Fibroblast of the aortic adventitia (primary cell): Measurements from ENCODE around the gene BRK1. TPM values are rescaled to one million over a fixed set of nuclear protein-coding genes. Genes with fewer than 3 reads are reported as not detected.
A peak's percentile ranks its signal among the peaks of the same experiment; 100 is the strongest.
"Not testable (repeated sequence)": the region's sequence is repeated elsewhere in the genome, so short reads cannot be mapped to it uniquely, and the experiment has no call there.

Source experiments
- DNase-seq: peaks from one replicate; pipeline ENCODE4 v3.0.0-alpha.2; 2010; ENCODE audit warnings: low read depth
- H3K4me3 ChIP-seq: 2 replicates; pipeline ENCODE4 v1.5.1; 2011; ENCODE audit warnings: low read depth, mild to moderate bottlenecking, control low read depth, low read length, moderate library complexity
- total RNA-seq: library from RNA; depleted of rRNA; stranded (reverse); fragments of >200 nt; gene quantifications from 2 replicates; pipeline ENCODE4 v1.2.3, GENCODE V29; 2012; ENCODE audit warnings: low replicate concordance
- TF ChIP-seq, protein P1 (sequence below): IDR thresholded peaks from 2 replicates; pipeline ENCODE4 v1.5.1; 2011; ENCODE audit warnings: mild to moderate bottlenecking, low read length, control low read depth, inconsistent platforms; ENCODE audit not compliant: insufficient read depth

Gene BRK1
- total RNA-seq, 1 donor: 172 TPM

DNA sequence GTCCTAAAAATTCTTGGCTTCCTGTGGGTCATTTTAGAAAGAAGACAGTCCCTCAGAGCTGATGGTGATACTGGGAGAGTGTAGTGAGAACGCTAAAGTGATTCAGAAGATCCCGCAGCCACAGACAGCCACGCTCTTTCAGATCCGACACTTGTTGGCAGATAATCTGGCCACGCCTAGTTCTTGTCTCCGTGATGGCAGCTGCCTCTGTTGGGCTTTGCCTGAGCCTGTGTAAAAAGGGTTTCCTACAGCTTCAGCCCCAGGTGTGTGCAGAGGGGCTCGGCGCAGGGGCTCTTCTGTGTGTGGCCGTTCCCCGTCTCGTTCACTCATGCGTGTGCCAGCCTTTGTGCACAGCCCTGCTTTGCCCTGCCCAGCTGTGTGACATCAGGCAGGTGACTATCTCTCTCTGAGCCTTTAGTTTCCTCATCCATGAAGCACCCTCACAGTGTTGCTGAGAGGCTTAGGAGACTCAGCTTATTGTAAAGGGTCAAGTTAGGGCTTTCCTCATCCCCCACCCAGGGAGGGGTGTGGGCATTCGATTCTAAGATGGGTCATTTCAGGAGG lies 55.5 kb downstream of the BRK1 start:
- no peak overlapping the region for H3K4me3 ChIP-seq
- no peak for DNase-seq
- TF ChIP-seq, protein P1, sequence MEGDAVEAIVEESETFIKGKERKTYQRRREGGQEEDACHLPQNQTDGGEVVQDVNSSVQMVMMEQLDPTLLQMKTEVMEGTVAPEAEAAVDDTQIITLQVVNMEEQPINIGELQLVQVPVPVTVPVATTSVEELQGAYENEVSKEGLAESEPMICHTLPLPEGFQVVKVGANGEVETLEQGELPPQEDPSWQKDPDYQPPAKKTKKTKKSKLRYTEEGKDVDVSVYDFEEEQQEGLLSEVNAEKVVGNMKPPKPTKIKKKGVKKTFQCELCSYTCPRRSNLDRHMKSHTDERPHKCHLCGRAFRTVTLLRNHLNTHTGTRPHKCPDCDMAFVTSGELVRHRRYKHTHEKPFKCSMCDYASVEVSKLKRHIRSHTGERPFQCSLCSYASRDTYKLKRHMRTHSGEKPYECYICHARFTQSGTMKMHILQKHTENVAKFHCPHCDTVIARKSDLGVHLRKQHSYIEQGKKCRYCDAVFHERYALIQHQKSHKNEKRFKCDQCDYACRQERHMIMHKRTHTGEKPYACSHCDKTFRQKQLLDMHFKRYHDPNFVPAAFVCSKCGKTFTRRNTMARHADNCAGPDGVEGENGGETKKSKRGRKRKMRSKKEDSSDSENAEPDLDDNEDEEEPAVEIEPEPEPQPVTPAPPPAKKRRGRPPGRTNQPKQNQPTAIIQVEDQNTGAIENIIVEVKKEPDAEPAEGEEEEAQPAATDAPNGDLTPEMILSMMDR: no peak

DNA sequence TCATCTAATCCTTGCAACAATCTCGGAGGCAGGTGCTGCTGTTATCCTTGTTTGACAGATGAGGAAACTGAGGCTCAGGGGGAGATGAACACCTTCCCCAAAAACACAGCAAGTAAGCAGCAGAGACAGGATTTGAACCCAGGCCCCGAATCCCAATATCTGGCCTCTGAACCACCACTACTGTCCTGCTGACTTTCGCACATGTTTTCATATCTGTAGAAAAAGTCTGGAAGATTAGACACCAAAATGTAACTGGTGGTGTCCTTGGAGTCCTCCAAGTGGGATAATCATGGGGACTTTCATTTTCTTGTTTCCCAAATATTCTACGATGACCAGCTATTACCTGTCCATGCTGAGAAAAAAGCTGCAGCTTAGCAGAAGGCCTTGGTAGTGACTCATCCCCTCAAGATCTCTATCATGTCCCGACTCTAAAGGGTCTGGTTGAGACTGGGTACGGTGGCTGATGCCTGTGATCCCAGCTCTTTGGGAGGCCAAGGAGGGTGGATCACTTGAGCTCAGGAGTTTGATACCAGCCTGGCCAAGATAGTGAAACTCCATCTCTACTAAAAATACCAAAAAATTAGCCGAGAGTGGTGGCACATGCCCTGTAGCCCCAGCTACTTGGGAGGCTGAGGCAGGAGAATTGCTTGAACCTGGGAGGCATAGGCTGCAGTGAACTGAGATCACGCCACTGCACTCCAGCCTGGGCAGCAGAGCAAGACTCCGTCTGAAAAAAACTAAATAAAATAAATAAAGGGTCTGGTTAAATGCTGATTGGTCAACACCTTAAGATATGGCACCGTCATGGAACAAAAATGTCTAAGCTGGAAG lies 57.8 kb downstream of the BRK1 start:
- DNase-seq: no peak
- no peak overlapping the region for H3K4me3 ChIP-seq
- TF ChIP-seq, protein P1: no peak

DNA sequence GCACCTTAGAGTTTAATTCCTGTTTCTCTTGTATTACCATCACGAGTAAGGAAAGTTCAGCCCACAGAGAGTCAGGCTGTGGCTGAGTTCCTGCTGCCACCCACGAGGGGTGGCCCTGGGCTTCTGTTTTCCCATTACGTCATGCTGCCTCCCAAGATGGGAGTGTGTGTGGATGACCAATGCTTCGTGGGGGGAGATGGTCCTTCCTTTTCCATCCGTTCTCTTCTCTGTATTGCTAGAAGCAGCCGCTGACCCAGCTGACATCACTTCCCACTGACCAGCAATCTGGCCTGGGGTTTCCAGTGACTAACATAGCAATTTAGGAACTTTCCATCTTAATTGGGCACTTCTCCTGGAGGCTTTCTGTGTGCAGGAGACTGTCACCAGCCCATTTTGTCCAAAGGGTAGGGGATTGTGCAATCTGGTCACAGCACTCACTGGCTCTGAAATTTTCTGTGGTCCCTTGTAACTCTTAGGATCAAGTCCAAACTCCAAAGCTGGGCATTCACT lies 58.5 kb downstream of the BRK1 start:
- no peak overlapping the region for H3K4me3 ChIP-seq
- TF ChIP-seq, protein P1: no peak
- DNase-seq: peak; percentile 92

DNA sequence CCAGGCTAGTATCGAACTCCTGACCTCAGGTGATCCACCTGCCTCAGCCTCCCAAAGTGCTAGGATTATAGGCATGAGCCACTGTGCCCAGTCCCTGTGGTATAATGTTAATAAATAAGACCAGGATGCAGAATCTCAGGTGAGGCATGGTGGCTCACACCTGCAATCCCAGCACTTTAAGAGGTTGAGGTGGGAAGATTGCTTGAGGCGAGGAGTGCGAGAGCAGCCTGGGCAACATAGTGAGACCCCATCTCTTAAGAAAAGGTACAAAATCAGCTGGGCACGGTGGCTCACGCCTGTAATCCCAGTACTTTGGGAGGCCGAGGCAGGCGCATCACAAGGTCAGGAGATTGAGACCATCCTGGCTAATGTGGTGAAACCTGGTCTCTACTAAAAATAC lies 59.9 kb downstream of the BRK1 start:
- H3K4me3 ChIP-seq, DNase-seq: not testable (repeated sequence)

DNA sequence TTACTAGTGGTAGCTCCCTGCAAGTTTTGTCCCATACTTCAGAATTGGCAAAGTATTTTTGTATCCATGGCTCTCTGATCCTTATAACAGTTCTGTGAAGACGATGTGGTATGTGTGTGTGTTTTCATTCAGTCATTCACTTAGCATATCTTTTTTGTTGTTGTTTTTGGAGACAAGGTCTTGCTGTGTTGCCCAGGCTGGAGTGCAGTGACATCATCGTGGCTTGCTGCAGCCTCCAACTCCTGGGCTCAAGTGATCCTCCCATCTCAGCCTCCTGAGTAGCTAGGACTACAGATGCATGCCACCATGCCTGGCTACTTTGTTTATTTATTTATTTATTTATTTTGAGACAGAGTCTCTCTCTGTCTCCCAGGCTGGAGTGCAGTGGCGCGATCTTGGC lies 60.7 kb downstream of the BRK1 start:
- H3K4me3 ChIP-seq, DNase-seq: not testable (repeated sequence)

Other genes starting within 250 kb of the BRK1 start
- gene CIDEC, start 235.4 kb upstream of the BRK1 start, total RNA-seq: not detected in 2 replicates
- 9.8 and 25.8 TPM in 2 replicates for gene JAGN1, start 225.1 kb upstream of the BRK1 start, total RNA-seq
- 1.5 and 3.1 TPM in 2 replicates for gene IL17RE, start 212.8 kb upstream of the BRK1 start, total RNA-seq
- gene IL17RC, start 198.6 kb upstream of the BRK1 start, total RNA-seq: 47.9 and 52.2 TPM in 2 replicates
- gene CRELD1, start 181.8 kb upstream of the BRK1 start, total RNA-seq: 7.2 and 13.2 TPM in 2 replicates
- 4.2 and 5.5 TPM in 2 replicates for gene PRRT3, start 163.3 kb upstream of the BRK1 start, total RNA-seq
- gene EMC3, start 128.8 kb upstream of the BRK1 start, total RNA-seq: 17.9 and 59.7 TPM in 2 replicates
- gene FANCD2, start 89.2 kb upstream of the BRK1 start, total RNA-seq: 2.2 and 26.8 TPM in 2 replicates
- not detected in 2 replicates for gene FANCD2OS, start 7.4 kb upstream of the BRK1 start, total RNA-seq
- 29.9 and 32.2 TPM in 2 replicates for gene VHL, start 26.1 kb downstream of the BRK1 start, total RNA-seq
- gene IRAK2, start 49.2 kb downstream of the BRK1 start, total RNA-seq: 0.90 and 9.1 TPM in 2 replicates
- gene TATDN2, start 132.8 kb downstream of the BRK1 start, total RNA-seq: 20.8 and 25.6 TPM in 2 replicates
- not detected in 2 replicates for gene GHRL, start 177.3 kb downstream of the BRK1 start, total RNA-seq
- gene SEC13, start 205.4 kb downstream of the BRK1 start, total RNA-seq: 94.8 and 164 TPM in 2 replicates